HG03378 (cell line): ENCODE results near the gene VIT.

Experiments used
- ATAC-seq: cut with Tn5 transposase; IDR thresholded peaks from one replicate; pipeline ENCODE4 v1.9.1; 2021; ENCODE audit warnings: mild to moderate bottlenecking, moderate library complexity; ENCODE audit not compliant: unreplicated experiment

The VIT gene

DNA sequence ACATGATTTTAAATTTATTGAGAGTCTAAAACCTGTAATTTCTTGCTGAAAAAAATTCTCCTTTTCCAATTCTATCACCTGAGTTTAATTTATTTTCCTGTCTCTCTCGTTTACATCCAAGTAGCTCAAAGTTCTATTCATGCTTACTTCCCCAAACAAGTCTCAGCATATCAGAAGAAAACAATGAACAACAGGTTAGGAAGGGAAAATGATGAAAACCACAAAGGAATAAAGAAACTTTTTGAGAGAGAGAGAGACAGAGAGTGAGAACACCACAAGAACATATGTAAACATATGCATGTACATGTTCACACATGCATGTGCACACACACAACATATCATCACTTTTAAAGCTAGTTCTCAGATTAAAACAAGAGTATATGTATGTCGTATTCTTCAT, 157.7 kb downstream of the VIT start:
- ATAC-seq, result no peak

DNA sequence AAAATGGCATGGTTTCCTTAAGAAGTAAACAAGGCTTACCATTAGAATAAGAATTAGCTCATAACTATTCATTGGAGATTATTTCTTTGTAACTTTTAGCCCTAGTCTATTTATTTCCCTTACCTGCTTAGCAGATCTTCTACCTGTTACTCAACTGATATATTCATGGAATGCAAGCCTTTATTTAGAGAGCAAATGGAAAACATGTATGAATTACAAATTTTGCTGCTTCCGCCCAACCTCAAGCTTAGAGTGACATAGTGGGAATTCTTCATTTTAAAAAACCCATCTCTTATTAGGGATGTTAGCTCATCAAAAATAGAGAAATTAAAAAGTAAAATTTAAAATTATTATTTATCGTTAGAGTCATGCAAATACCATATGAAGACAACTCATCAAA, 158.9 kb downstream of the VIT start:
- no peak for ATAC-seq

DNA sequence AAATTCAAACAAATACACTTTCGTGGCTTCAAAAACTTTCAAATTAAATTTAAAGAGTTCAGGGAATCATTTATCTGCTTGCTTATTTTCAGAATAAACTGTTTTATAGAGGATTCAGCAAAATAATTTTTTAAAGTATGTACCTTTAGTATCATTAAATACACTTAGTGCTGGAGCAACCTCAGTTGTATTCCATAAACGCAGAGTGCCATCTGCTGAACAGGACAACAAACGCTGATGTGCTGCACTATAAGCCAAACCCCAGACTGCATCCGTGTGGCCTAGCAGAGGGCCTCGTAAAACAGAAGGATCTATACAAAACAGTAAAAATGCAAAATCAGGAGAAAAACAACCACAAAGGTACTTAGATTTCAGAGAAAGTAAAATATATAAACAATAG, 161.2 kb downstream of the VIT start:
- no peak for ATAC-seq

DNA sequence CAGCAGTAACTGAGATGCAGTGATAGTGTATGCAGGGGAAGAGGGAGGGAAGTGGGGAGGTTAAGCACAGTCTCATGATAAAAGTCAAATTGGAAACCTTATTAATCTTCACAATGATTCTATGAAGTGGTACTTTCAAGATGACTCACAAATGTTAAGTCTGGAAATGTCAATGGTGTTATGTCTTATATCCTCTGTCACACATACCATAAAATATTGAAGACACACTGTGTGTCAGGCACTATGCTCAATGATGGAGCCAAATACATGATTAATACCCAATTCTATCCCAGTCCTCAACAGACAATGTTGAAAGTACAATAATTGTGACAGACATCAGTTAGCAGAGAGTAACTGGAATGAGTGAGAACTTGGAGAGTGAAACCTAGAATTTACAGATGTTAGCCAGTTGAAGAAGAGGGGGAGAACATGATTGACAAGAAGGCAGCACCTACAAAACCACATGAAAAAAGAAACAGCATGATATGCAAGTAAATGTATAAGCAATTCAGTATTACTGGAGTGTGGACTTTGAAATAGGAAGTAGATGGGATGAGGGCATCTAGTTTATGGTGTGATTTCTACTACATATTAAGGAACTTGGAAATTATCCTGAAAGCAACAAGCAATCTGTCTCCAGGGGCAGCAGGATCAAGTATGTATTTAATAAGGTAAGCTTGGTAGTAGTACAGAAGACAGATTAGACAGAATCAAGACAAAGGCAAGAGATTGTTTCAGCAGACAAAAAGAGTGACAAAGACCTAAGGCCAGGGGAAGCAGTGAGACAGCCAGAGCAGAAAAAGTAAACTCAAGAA, 162.3 kb downstream of the VIT start:
- ATAC-seq, result peak; percentile 77

DNA sequence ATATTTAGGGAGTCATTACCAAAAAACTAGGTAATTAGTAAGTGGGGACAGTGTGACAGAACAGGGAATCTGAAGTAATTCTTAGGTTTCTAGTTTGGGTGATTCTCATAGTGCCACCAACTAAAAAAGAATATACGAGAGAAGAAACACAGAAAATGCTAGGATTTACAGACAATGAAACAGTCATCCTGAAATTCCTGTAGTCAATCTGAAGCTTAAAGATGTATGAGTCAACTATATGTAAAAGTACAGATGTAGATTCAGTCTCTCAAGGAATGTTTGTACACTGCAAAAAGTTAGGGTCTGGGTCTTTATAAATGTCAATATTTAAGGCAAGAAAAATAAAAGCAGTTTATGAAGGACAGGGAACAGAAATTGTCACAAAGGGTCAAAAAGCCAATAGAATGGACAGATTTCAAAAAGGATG, 162.9 kb downstream of the VIT start:
- ATAC-seq, result no peak

DNA sequence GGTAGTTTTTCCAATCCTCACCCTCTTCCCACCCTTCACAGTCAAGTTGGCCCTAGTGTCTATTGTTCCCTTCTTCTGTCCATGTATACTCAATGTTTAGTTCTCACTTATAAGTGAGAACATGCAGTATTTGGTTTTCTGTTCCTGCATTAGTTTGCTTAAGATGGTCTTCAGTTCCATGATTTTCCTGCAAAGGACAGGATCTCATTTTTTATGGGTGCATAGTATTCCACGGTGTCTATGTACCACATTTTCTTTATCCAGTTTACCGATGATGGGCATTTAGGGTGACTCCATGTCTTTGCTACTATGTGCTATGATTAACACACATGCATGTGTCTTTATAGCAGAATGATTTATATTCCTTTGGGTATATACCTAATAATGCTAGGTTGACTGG, 165.4 kb downstream of the VIT start:
- ATAC-seq, result no peak
